Hematopoietic multipotent progenitor cell treated with erythropoietin and hydrocortisone succinate and interleukin-3 and kit ligand, for 8 days (in vitro differentiated cells): ENCODE results near the gene SET.
A peak's percentile ranks its signal among the peaks of the same experiment; 100 is the strongest.
"Not testable (repeated sequence)": the region's sequence is repeated elsewhere in the genome, so short reads cannot be mapped to it uniquely, and the experiment has no call there.

Experiments used
- DNase-seq: peaks from one replicate; pipeline ENCODE4 v3.0.0-alpha.2; 2015

The SET gene

DNA sequence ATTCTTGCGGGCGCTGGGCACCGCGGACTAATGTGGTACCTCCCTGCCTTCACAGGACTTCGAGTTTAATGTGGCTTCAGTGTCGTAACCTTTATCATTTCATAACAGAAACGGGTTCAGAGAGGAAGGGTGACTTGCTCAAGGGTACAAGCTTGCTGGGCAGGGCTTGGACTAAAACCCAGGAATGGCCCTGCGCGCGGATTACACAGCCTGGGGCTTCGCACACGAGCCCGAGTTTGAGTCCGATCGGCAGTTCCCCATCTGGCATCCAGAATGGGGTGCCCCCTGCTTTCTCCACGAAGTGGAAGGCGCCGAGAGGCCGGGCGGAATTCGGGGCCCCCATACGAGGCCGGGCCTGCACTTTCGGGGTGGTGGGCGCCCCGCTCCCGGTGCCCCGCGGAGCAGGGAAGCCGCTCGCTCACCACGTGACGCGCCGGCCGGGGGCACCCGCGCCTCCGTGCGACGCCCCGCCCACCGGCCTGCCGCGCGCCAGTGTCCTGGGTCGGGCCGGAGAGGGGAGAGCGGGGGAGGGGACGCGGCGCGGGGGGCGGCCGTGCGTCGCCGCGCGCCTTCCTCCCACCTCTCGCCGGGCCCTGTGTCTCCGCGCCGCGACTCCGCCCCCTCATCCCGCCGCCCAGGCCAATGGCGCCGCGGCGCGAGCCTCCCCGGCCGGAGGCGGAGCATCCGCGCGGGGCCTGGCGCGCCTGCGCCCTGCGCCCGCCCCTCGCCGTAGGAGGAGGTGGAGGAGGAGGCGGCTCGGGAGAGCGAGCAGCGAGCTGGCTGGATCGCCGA is at the start of gene SET:
Gene SET, plus strand, starts transcription at position 722 of the 792 bp plus-strand sequence. CDS start 361 bp downstream, outside the sequence.
- DNase-seq: peak; percentile 94

DNA sequence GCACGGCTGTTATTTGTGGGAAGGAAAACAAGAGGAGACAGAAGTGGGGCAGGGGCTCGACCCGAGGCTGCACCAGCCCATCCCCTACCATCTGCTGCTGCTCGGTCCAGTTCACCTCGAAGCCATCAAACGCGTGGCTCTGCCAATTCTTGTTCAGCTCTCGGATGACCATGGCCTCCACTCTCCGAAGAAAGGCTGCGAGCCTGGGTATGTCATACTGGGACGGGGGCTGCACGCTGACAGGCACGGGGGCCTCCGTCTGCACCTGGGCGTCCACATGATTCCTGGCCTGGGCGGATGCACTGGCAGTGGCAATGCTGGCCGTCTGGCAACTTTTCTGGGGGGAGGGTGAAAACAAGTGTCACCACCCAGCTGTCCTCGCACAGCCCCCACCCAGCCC is 48.4 kb upstream of the SET start:
- DNase-seq: no peak

GRCh38 chr9:128642675-128643245 is 46.3 kb upstream of the SET start:
- DNase-seq: no peak

DNA sequence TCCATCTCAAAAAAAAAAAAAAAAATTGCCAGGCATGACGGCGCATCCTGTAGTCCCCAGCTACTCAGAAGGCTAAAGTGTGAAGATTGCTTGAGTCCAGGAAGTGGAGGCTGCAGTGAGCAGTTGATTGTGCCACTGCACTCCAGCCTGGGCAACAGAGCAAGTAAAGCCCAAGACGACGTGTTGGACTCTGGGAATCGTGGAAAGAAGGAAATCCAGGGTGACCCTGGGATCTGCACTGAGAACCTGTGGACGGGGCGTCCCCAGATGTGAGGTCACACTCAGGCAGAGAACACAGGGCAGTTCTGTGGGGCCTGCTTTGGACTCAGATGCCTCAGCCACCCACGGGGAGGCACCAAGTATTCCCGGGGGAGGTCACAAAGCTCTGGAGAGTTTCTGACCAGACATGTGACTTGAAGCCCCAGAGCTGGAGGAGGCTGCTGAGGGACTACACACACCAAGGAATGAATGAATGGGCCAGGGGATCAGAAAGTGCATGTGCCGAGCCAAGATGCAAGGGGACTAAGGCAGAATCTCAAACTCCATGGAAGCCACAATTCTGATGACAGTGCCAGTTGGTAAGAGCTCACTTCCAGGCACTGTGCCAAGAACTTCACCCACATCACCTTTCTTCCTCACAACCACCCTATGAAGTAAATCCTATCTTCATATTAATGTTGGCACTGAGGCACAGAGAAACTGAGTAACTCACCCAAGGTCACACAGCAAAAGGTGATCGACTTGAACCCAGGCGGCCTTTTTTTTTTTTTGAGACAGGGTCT is 45.3 kb upstream of the SET start:
- peak; percentile 38 for DNase-seq

DNA sequence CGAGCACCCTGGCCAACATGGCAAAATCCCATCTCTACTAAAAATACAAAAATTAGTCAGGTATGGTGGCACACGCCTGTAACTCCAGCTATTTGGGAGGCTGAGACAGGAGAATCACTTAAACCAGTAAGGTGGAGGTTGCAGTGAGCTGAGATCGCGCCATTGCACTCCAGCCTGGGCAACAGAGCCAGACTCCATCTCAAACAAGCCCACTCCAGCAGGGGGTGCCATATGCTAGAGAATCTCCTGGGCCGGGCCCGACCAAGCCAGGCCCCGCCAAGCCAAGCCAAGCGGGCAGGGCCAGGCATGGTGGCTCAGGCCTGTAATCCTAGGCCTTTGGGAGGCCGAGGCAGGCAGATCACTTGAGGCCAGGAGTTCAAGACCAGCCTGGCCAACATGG is 40.8 kb upstream of the SET start:
- DNase-seq: peak; percentile 68

DNA sequence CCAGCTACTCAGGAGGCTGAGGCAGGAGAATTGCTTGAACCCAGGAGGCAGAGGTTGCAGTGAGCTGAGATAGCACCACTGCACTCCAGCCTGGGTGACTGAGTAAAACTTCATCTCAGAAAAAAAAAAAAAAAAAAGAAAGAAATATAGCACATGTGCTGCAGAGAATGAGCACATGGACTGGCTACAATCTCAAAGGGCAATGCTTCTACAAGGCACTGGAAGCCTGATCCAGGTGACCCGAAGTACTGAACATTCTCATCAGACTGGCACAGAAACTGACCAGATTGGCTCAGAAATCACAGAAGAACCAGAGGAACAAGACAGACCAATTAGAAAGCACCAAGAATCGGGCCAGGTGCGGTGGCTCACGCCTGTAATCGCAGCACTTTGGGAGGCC is 37.2 kb upstream of the SET start:
- DNase-seq: no peak

DNA sequence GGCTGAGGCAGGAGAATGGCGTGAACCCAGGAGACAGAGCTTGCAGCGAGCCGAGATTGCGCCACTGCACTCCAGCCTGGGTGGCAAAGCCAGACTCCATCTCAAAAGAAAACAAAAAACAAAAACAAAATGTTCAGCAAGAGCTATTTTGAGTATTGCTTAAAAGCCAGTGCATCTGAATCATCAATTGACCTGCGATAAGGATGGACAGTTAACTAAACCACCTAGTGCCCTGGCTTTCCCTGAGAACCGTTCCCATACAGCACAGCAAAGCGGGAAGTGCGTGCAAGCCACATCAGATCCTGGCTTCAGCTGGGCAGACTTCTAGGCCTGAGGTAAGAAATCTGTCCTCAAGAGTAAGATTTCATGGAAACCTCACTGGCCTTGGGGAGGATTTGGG is 35.1 kb upstream of the SET start:
- no peak for DNase-seq

DNA sequence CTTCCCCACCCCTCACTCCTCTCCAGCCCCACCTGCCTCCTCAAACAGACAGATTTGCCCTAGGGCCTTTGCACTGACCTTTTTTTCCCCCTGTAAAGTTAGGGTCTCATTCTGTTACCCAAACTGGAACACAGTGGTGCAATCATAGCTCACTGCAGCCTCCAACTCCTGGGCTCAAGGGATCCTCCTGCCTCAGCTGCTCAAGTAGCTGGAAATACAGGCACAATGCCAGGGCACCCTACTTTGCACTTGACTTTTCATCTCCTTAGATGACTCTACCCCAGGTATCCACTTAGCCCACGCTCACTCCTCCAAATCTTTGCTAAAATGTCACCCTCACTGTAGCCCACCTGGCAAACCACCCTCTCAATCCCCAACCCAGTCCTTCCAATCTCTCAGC is 34.5 kb upstream of the SET start:
- DNase-seq: no peak

DNA sequence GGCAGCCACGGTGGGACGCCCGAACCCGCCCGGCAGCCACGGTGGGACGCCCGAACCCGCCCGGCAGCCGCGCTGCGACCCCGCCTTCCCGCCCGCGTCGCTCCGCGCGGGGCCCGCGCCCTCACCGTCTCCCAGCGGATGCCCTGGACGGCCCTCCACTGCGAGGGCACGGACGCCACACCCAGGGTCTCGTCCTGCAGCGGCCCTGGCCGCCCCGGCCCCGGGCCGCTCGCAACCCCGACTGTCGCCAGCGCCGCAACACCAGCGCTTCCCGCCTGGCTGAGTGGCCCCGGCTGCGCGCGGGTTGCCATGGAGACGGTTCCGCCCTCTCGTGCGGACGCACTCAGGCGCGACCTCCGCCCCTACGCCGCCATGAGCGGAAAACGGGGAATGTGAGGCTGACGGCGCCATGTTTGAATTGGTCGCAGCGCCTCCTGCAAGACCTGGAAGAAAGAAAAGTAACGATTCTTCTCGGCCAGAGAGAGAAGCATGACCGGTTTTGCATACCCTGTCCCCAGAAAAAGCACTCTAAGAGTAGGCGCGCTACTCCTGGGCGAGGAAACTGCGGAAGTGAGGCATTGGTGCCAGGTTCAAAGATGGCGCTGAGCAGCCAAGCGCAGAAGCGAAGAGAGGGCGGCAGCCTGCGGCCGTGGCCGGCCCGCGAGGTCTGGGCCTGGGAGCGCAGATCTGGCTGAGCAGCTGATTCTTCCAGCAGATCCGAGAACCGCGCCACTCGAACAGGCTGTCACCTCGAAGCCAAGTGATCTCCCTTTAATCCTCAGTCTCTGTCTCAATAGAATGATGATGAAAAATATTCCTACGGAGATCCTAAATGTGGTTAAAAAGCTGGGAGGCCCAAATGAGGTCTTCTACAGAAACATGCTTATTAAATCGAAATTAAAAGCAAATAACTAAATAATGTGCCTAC is 32.3 kb upstream of the SET start, which contains the start of gene DYNC2I2:
Gene DYNC2I2, minus strand, starts transcription at position 432 of the 928 bp plus-strand sequence. Its CDS starts 121 bp downstream, at position 311.
- DNase-seq: peak; percentile 94

GRCh38 chr9:128657344-128657704 is 31.7 kb upstream of the SET start:
- DNase-seq: peak; percentile 11

- DNase-seq: no peak
These were observed 31.2 kb upstream of the SET start for GRCh38 chr9:128657796-128658195.

- DNase-seq: not testable (repeated sequence)
These were observed 22.5 kb upstream of the SET start for GRCh38 chr9:128666481-128666941.

DNA sequence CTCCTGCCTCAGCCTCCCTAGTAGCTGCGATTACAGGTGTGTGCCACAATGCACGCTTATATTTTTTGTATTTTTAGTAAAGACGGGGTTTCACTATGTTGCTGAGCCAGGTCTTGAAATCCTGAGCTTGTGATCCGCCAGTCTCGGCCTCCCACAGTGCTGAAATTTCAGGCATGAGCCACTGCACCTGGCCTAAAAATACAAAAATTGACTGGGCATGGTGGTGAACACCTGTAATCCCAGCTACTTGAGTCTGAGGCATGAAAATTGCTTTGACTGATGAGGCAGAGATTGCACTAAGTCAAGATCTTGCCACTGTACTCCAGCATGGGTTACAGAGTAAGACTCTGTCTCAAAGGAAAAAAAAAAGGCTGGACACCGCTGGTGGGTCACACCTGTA is 19.2 kb upstream of the SET start:
- DNase-seq: no peak

DNA sequence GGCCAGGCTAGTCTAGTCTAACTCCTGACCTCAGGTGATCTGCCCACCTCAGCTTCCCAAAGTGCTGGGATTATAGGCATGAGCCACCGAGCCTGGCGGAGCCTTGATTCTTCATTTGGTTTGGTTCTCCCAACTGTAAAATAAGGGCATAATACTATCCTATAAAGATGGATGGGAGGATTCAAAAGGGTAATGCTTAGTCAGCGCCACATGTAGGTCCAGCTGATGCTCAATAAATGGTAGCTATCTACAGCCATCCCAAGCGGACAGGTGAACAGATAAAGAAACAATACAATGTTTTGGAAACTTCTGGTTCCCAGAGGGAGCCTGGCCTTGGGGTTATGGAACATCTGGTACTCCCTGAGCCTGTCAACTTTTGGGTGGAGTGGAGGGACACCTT is 13.6 kb upstream of the SET start:
- no peak for DNase-seq

GRCh38 chr9:128677794-128678193 is 11.2 kb upstream of the SET start:
- no peak for DNase-seq

DNA sequence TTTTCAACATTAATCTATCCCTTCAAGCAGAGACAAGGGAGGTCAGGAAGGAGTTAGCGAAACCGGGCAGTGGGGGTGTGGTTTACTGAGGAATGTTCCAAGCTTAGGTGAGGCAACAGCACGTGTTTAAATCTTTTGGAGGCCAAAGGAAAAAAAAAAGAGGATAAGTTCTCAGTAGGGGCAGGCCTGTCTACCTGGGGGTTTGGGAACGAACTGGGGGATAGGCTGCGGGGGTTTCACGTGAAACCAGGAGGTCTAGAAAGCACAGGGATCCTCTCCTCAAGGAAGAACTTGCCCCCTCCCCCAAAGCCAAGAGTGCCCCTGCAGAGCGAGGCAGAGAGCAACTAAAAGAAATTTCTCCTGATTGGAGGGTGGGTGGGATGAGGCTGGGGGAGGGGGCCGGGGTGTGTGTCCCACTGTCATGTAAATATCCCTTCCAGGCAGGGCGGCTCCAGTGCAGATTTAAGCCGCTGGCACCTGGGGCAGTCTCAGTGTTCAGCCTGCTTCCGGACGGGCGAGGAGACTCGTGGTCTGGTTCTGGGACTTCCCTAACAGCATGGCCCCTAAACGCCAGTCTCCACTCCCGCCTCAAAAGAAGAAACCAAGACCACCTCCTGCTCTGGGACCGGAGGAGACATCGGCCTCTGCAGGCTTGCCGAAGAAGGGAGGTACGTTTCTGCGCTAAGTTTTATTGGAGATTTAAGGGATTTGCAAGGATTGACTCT is 5.5 kb upstream of the SET start:
- peak; percentile 35 for DNase-seq

- DNase-seq: no peak
These were observed 5.0 kb upstream of the SET start for GRCh38 chr9:128684065-128684324.

- DNase-seq: peak; percentile 69
These were observed 4.5 kb upstream of the SET start for GRCh38 chr9:128684325-128685199.

DNA sequence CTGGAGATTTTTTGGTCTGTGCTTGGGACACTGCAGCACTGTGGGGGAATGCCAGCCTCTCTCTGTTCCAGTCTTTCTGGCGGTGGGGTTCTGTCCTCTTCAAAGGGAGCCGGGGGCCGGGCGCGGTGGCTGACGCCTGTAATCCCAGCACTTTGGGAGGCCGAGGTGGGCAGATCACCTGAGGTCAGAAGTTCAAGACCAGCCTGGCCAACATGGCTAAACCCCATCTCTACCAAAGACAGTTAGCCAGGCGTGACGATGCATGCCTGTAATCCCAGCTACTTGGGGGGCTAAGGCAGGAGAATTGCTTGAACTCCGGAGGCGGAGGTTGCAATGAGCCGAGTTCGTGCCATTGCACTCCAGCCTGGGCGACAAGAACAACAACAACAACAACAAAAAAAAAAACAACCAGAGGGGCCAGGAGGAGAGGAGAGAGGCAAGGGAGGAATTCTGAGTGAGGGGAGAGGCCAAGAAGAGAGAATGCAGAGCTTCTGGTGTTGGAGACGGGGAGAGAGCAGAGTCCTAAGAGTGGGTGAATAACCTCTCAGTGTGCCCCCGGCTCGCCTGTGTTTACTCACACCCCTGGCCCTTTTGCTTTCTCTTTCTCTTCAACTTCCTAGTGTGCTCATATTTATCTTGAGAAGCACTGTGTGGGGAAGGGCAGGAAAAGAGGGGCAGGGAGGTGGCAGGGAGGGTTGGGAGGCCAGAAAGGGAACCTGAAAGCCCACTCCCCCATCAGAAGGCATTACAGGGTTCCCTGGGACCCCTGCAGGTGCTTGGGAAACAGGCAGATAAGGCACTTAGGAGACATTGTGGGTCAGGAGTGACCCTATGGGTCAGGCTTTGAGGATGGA is 3.2 kb upstream of the SET start:
- DNase-seq: peak; percentile 52

GRCh38 chr9:128687453-128687852 is 1.6 kb upstream of the SET start:
- no peak for DNase-seq
